H1 (cell line): ENCODE data around the gene RTKN2. TPM values are rescaled to one million over a fixed set of nuclear protein-coding genes. Genes with fewer than 3 reads are reported as not detected.

Experiments used
- CTCF ChIA-PET: fragments of 300-600 bp; sonication (Branson Sonifier 250); formaldehyde crosslinking; loops from one replicate; lab custom pipeline; 2021; ENCODE audit not compliant: partially characterized antibody; lab: Charles Lee
- POLR2A ChIA-PET: fragments of 300-600 bp; sonication (Branson Sonifier 250); formaldehyde crosslinking; loops from one replicate; lab custom pipeline; 2021; ENCODE audit warnings: inconsistent platforms; ENCODE audit not compliant: partially characterized antibody; lab: Charles Lee
- DNase-seq, 2 experiments: peaks; one replicate each; pipeline versions ENCODE4 v3.0.0 to v3.0.0-alpha.2; 2010 to 2022; ENCODE audit warnings: low spot score in 2 of 2, low read depth in 1 of 2, mixed read lengths in 1 of 2
- FAIRE-seq: peaks from 2 replicates; lab custom pipeline; 2011; peaks lifted over from hg19 to GRCh38; lab: Jason Lieb, UNC
- H2AFZ ChIP-seq: 2 replicates; pipeline ENCODE4 v1.8.1; 2012; ENCODE audit warnings: low read length, inconsistent platforms
- H2AK5ac ChIP-seq: 2 replicates; pipeline ENCODE4 v1.6.1; 2013; ENCODE audit warnings: low read depth, low read length
- H2BK120ac ChIP-seq: replicated peaks from 2 replicates; pipeline ENCODE3; 2013; ENCODE audit warnings: low read depth, low read length, inconsistent platforms
- H2BK12ac ChIP-seq: 2 replicates; pipeline ENCODE4 v1.6.1; 2013; ENCODE audit warnings: low read depth, low read length
- H2BK15ac ChIP-seq: 2 replicates; pipeline ENCODE4 v1.6.1; 2013; ENCODE audit warnings: low read length
- H2BK20ac ChIP-seq: 2 replicates; pipeline ENCODE4 v1.6.1; 2013; ENCODE audit warnings: low read length
- H2BK5ac ChIP-seq: 2 replicates; pipeline ENCODE4 v1.6.1; 2013; ENCODE audit warnings: low read depth, low read length
- H3K14ac ChIP-seq: 2 replicates; pipeline ENCODE4 v1.6.1; 2013; ENCODE audit warnings: inconsistent platforms; ENCODE audit not compliant: insufficient read length
- H3K18ac ChIP-seq: 2 replicates; pipeline ENCODE4 v1.6.1; 2013; ENCODE audit warnings: low read length; ENCODE audit errors: extremely low read depth
- H3K23ac ChIP-seq: 2 replicates; pipeline ENCODE4 v1.6.1; 2013; ENCODE audit warnings: inconsistent platforms; ENCODE audit not compliant: insufficient read length
- H3K23me2 ChIP-seq: 2 replicates; pipeline ENCODE4 v1.6.1; 2013; ENCODE audit warnings: low read depth, low read length
- H3K27ac ChIP-seq: 2 replicates; pipeline ENCODE4 v1.6.1; 2011; ENCODE audit warnings: low read depth, low read length, inconsistent platforms
- H3K27me3 ChIP-seq, 4 experiments: replicated peaks in 1 of 4; 1 replicate in 1 of 4; 2 replicates in 3 of 4; pipeline versions ENCODE4 v1.6.1 to v1.8.1; 2011 to 2013; ENCODE audit warnings: low read length in 3 of 4, mild to moderate bottlenecking in 3 of 4, inconsistent platforms in 2 of 4, mixed read lengths in 2 of 4, moderate library complexity in 1 of 4; ENCODE audit not compliant: control insufficient read depth in 3 of 4, insufficient read depth in 3 of 4; ENCODE audit errors: extremely low read depth in 1 of 4
- H3K36me3 ChIP-seq, 4 experiments: 2 replicates each; pipeline versions ENCODE4 v1.6.1 to v1.8.1; 2011 to 2013; ENCODE audit warnings: mild to moderate bottlenecking in 4 of 4, low read length in 3 of 4, moderate library complexity in 2 of 4, control low read depth in 1 of 4, inconsistent platforms in 1 of 4; ENCODE audit not compliant: insufficient read depth in 4 of 4, control insufficient read depth in 2 of 4
- H3K4ac ChIP-seq: replicated peaks from 2 replicates; pipeline ENCODE3; 2013; ENCODE audit warnings: low read length, low read depth, mixed read lengths, inconsistent platforms; ENCODE audit not compliant: insufficient read length
- H3K4me1 ChIP-seq, 4 experiments: replicated peaks in 1 of 4; 1 replicate in 1 of 4; 2 replicates in 3 of 4; pipeline versions ENCODE4 v1.6.1 to v1.8.1; 2011 to 2013; ENCODE audit warnings: low read length in 3 of 4, inconsistent platforms in 2 of 4, mixed read lengths in 1 of 4; ENCODE audit not compliant: insufficient read depth in 4 of 4, control insufficient read depth in 3 of 4
- H3K4me2 ChIP-seq, 2 experiments: 2 replicates each; pipeline versions ENCODE4 v1.6.1 to v1.8.1; 2011 to 2013; ENCODE audit warnings: low read depth in 2 of 2, low read length in 2 of 2, control low read depth in 1 of 2, inconsistent platforms in 1 of 2, mild to moderate bottlenecking in 1 of 2; ENCODE audit not compliant: insufficient read depth in 1 of 2
- H3K4me3 ChIP-seq, 4 experiments: fragments of 200-600, 300-600 bp in 1 of 4; sonication (generic), shearing (Covaris generic), sonication (Bioruptor Twin) in 1 of 4; 2 replicates each; pipeline versions ENCODE4 v1.5.1 to v1.8.1; 2011 to 2016; ENCODE audit warnings: low read length in 4 of 4, low read depth in 3 of 4, control low read depth in 2 of 4, inconsistent platforms in 2 of 4, mild to moderate bottlenecking in 2 of 4, mixed read lengths in 1 of 4, moderate library complexity in 1 of 4; ENCODE audit not compliant: insufficient read depth in 2 of 4; ENCODE audit errors: extremely low read depth in 1 of 4
- H3K56ac ChIP-seq: replicated peaks from 2 replicates; pipeline ENCODE3; 2013; ENCODE audit warnings: low read depth, mild to moderate bottlenecking, mixed read lengths, low read length, inconsistent platforms; ENCODE audit not compliant: insufficient read length
- H3K79me1 ChIP-seq: 2 replicates; pipeline ENCODE4 v1.6.1; 2013; ENCODE audit warnings: low read depth, low read length, control low read depth
- H3K79me2 ChIP-seq, 2 experiments: 2 replicates each; pipeline versions ENCODE4 v1.6.1 to v1.8.1; 2012 to 2013; ENCODE audit warnings: low read length in 2 of 2, mild to moderate bottlenecking in 2 of 2, inconsistent platforms in 1 of 2; ENCODE audit not compliant: insufficient read depth in 2 of 2, control insufficient read depth in 1 of 2
- H3K9ac ChIP-seq, 4 experiments: replicated peaks in 1 of 4; 1 replicate in 1 of 4; 2 replicates in 3 of 4; pipeline versions ENCODE4 v1.6.1 to v1.8.1; 2011 to 2013; ENCODE audit warnings: low read depth in 3 of 4, low read length in 3 of 4, control low read depth in 2 of 4, mild to moderate bottlenecking in 2 of 4, moderate library complexity in 2 of 4, inconsistent platforms in 1 of 4; ENCODE audit errors: extremely low read depth in 1 of 4
- H3K9me3 ChIP-seq, 2 experiments: 2 replicates each; pipeline versions ENCODE4 v1.6.1 to v1.8.1; 2012 to 2013; ENCODE audit warnings: mild to moderate bottlenecking in 2 of 2, moderate library complexity in 2 of 2, control low read depth in 1 of 2, inconsistent platforms in 1 of 2, low read depth in 1 of 2, low read length in 1 of 2, mixed read lengths in 1 of 2; ENCODE audit not compliant: insufficient read depth in 2 of 2
- H4K20me1 ChIP-seq, 2 experiments: replicated peaks in 1 of 2; 2 replicates each; pipeline versions ENCODE3 to v1.8.1; 2011 to 2013; ENCODE audit warnings: inconsistent platforms in 2 of 2, low read length in 2 of 2, mild to moderate bottlenecking in 1 of 2; ENCODE audit not compliant: insufficient read depth in 2 of 2, control insufficient read depth in 1 of 2
- H4K5ac ChIP-seq: 2 replicates; pipeline ENCODE4 v1.6.1; 2013; ENCODE audit warnings: low read length, low read depth, mixed read lengths, inconsistent platforms; ENCODE audit not compliant: insufficient read length
- H4K8ac ChIP-seq: 2 replicates; pipeline ENCODE4 v1.8.0; 2013; ENCODE audit warnings: mild to moderate bottlenecking, moderate library complexity, low read length, inconsistent platforms; ENCODE audit not compliant: insufficient read depth; ENCODE audit errors: extremely low read depth
- H4K91ac ChIP-seq: replicated peaks from 2 replicates; pipeline ENCODE3; 2013; ENCODE audit warnings: low read length, mixed read lengths, inconsistent platforms; ENCODE audit not compliant: insufficient read length
- ASH2L ChIP-seq: fragments of 200-600, 300-600 bp; sonication (generic); IDR thresholded peaks from one replicate; pipeline ENCODE4 v1.7.1; 2017; ENCODE audit warnings: low read length
- CHD2 ChIP-seq: IDR thresholded peaks from 2 replicates; pipeline ENCODE4 v1.6.1; 2012; ENCODE audit warnings: low read length, improper control_type of control experiment
- CTBP2 ChIP-seq: IDR thresholded peaks from 2 replicates; pipeline ENCODE4 v1.7.0; 2011; ENCODE audit warnings: borderline replicate concordance, mild to moderate bottlenecking, moderate library complexity, mixed read lengths, low read length; ENCODE audit not compliant: insufficient read depth, insufficient read length
- EP300 ChIP-seq, 2 experiments: IDR thresholded peaks; 1 replicate in 1 of 2; 2 replicates in 1 of 2; pipeline ENCODE4 v1.6.1; 2011 to 2012; ENCODE audit warnings: low read depth in 2 of 2, low read length in 2 of 2, mild to moderate bottlenecking in 2 of 2, borderline replicate concordance in 1 of 2, inconsistent platforms in 1 of 2, moderate library complexity in 1 of 2
- JUN ChIP-seq: IDR thresholded peaks from 2 replicates; pipeline ENCODE4 v1.6.1; 2011; ENCODE audit warnings: low read depth, mild to moderate bottlenecking, improper control_type of control experiment, low read length
- KDM1A ChIP-seq: fragments of 200-600, 300-600 bp; sonication (generic); IDR thresholded peaks from 2 replicates; pipeline ENCODE4 v1.7.1; 2016; ENCODE audit warnings: mild to moderate bottlenecking, low read length, borderline replicate concordance
- MAX ChIP-seq: IDR thresholded peaks from 2 replicates; pipeline ENCODE4 v1.6.1; 2012; ENCODE audit warnings: inconsistent platforms
- PHF8 ChIP-seq: fragments of 200-600 bp; sonication (generic); conservative IDR thresholded peaks from 2 replicates; pipeline ENCODE4 v1.7.1; 2012; ENCODE audit warnings: low read depth, mild to moderate bottlenecking, inconsistent platforms, low read length, moderate library complexity
- POLR2AphosphoS5 ChIP-seq: IDR thresholded peaks from 2 replicates; pipeline ENCODE4 v1.6.1; 2011; ENCODE audit warnings: low read depth, low read length
- POU5F1 ChIP-seq: IDR thresholded peaks from 2 replicates; pipeline ENCODE4 v1.6.1; 2011; ENCODE audit warnings: low read depth, mild to moderate bottlenecking, low read length, moderate library complexity
- SP1 ChIP-seq: IDR thresholded peaks from 2 replicates; pipeline ENCODE4 v1.6.1; 2011; ENCODE audit warnings: low read depth, low read length
- SP2 ChIP-seq: IDR thresholded peaks from 2 replicates; pipeline ENCODE4 v1.6.1; 2012; ENCODE audit warnings: mild to moderate bottlenecking, low read length, inconsistent platforms
- TAF7 ChIP-seq: optimal IDR thresholded peaks from 2 replicates; pipeline ENCODE3; 2011; ENCODE audit warnings: low read depth, mild to moderate bottlenecking, inconsistent platforms, low read length, moderate library complexity, borderline replicate concordance
- WGBS, 2 experiments: shearing (Covaris generic) in 1 of 2; methylation state at CpG; one replicate each; pipeline versions ENCODE4 v1.1.6 to v1.1.7; 2013 to 2015; ENCODE audit warnings: low lambda C conversion rate in 2 of 2, mixed read lengths in 2 of 2, inconsistent platforms in 1 of 2, low coverage in 1 of 2, missing lambda C conversion rate in 1 of 2; ENCODE audit not compliant: insufficient replicate concordance in 2 of 2, insufficient coverage in 1 of 2, insufficient read length in 1 of 2; ENCODE audit errors: extremely low coverage in 1 of 2, missing lambda C conversion rate in 1 of 2; 5-methylcytosine and 5-hydroxymethylcytosine counted together
- polyA plus RNA-seq, 7 experiments: library from polyadenylated mRNA; depleted of rRNA in 3 of 7; stranded (reverse) in 5 of 7; unstranded in 2 of 7; fragments of >200 nt in 5 of 7; fragments of 200-250 nt in 2 of 7; gene quantifications; 1 replicate in 5 of 7; 2 replicates in 1 of 7; 4 replicates in 1 of 7; pipeline versions ENCODE4 v1.2.1 to v1.2.3, GENCODE V29; 2011 to 2013; ENCODE audit warnings: missing spikeins in 2 of 7, mixed read lengths in 2 of 7
- total RNA-seq: library from RNA; stranded (reverse); fragmentation: NEBNext Ultra II Directional; extraction: Animal tissue kit (Norgen Biotek cat#: 25700); gene quantifications from 2 replicates; pipeline ENCODE4 v1.2.1, GENCODE V29; 2021

RTKN2 gene
- total and polyA plus RNA-seq, 2 of the 8 experiments (the other 6 are each of a cell fraction or from before 2014, with no cell fraction given), result 5.1 to 24.6 TPM

DNA sequence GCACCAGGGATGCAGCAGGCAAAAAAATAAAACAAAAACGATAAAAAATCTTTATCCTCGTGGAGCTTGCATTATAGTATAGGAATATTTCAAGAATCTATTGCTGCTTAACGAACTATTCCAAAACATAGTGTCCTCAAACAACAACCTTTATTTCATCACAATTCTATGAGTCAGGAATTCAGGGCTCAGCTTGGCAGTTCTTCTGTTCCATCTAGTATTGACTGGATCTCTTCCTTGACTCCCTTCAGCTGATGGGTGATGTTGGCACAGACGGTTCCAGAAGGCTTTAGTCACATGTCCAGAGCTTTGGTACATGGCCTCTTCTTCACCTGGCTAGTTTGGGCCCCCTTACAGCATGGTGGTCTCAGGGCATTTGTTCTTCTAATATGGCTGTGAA is 88.0 kb downstream of the RTKN2 start:
- CTCF ChIA-PET, result no interaction called here
- no peak overlapping the region for H3K4ac ChIP-seq
- no peak overlapping the region for H2AK5ac ChIP-seq
- no peaks in the 10 kb centered on the region for H3K4me1 ChIP-seq
- no peak for FAIRE-seq
- no peaks in the 10 kb centered on the region for H3K27me3 ChIP-seq
- H4K91ac ChIP-seq, result no peak overlapping the region
- no peak overlapping the region for H2BK5ac ChIP-seq
- H2BK12ac ChIP-seq, result no peak overlapping the region
- no peak overlapping the region for H3K18ac ChIP-seq
- no peak overlapping the region for H4K8ac ChIP-seq
- H2AFZ ChIP-seq, result no peak overlapping the region
- H3K4me3 ChIP-seq, result no peak overlapping the region
- TF ChIP-seq POU5F1 (no peak), MAX (no peak), TAF7 (no peak), CTBP2 (no peak), SP1 (no peak), POLR2AphosphoS5 (no peak), EP300 (IDR thresholded peaks at IDR 0.05; ENCODE audit: borderline replicate concordance in 1 of 2, low read depth in 2 of 2, low read length in 2 of 2) (no peak), KDM1A (no peak), ASH2L (no peak), CHD2 (no peak), SP2 (no peak), JUN (no peak), PHF8 (no peak)
- TF ChIP-seq, all 59 proteins: peak for 0
- H3K79me2 ChIP-seq, result no peaks in the 10 kb centered on the region
- no peak overlapping the region for H3K56ac ChIP-seq
- H3K23me2 ChIP-seq, result no peaks in the 10 kb centered on the region
- H3K36me3 ChIP-seq, result no peaks in the 10 kb centered on the region
- no peak overlapping the region for H2BK120ac ChIP-seq
- WGBS, 2 experiments, result 95% methylated on average over 4 of the region's 4 CpGs; no CpG with 5 or more reads in 1 of the 2 experiments
- no peaks in the 10 kb centered on the region; a peak in 1 of 4 replicates for H3K9me3 ChIP-seq
- H3K14ac ChIP-seq, result no peak overlapping the region
- no peak overlapping the region for H3K27ac ChIP-seq
- POLR2A ChIA-PET, result no interaction called here
- H3K9ac ChIP-seq, result no peak overlapping the region
- H3K23ac ChIP-seq, result no peak overlapping the region
- no peak overlapping the region for H3K4me2 ChIP-seq
- H2BK20ac ChIP-seq, result no peak overlapping the region
- H4K5ac ChIP-seq, result no peak overlapping the region
- no peaks in the 10 kb centered on the region for H4K20me1 ChIP-seq
- no peak for DNase-seq
- no peak overlapping the region for H2BK15ac ChIP-seq
- H3K79me1 ChIP-seq, result no peaks in the 10 kb centered on the region
